MG63 (cell line): ENCODE results near the gene MITF. TPM values are rescaled to one million over a fixed set of nuclear protein-coding genes. Genes with fewer than 3 reads are reported as not detected.
A peak's percentile ranks its signal among the peaks of the same experiment; 100 is the strongest.

Source experiments
- DNase-seq: peaks from one replicate; pipeline ENCODE4 v3.0.0-alpha.2; 2020
- H3K27me3 ChIP-seq: fragments of 250-450 bp; sonication (Bioruptor Pico); 2 replicates; pipeline ENCODE4 v1.5.1; 2020; ENCODE audit warnings: mild to moderate bottlenecking, moderate library complexity
- H3K36me3 ChIP-seq: fragments of 250-450 bp; sonication (Bioruptor Pico); 2 replicates; pipeline ENCODE4 v1.5.1; 2020; ENCODE audit warnings: mild to moderate bottlenecking, moderate library complexity
- H3K4me3 ChIP-seq: fragments of 250-450 bp; sonication (Bioruptor Pico); 2 replicates; pipeline ENCODE4 v1.5.1; 2020; ENCODE audit warnings: mild to moderate bottlenecking, moderate library complexity
- H3K9me3 ChIP-seq: fragments of 250-450 bp; sonication (Bioruptor Pico); 2 replicates; pipeline ENCODE4 v1.5.1; 2020; ENCODE audit warnings: mild to moderate bottlenecking, moderate library complexity
- total RNA-seq: library from RNA; depleted of rRNA; stranded (reverse); fragments of >200 nt; shearing (Covaris generic); gene quantifications from 2 replicates; pipeline ENCODE4 v1.2.3, GENCODE V29; 2014; ENCODE audit warnings: low replicate concordance

MITF gene
- total RNA-seq, 1 experiment from 2014 or later: 4.7 TPM

- Histone ChIP-seq H3K4me3 (no peak overlapping the region), H3K27me3 (no peaks in the 10 kb centered on the region), H3K9me3 (no peaks in the 10 kb centered on the region), H3K36me3 (no peaks in the 10 kb centered on the region)
- no peak for DNase-seq
These were observed 29.2 kb downstream of the MITF start for GRCh38 chr3:69768438-69768837.

GRCh38 chr3:69770219-69770618 is 31.0 kb downstream of the MITF start:
- no peaks in the 10 kb centered on the region for H3K36me3 ChIP-seq
- no peaks in the 10 kb centered on the region for H3K27me3 ChIP-seq
- DNase-seq: no peak
- H3K4me3 ChIP-seq: no peak overlapping the region
- no peaks in the 10 kb centered on the region for H3K9me3 ChIP-seq

GRCh38 chr3:69770976-69771634 is 31.8 kb downstream of the MITF start:
- Histone ChIP-seq H3K36me3 (no peaks in the 10 kb centered on the region), H3K27me3 (no peaks in the 10 kb centered on the region)

GRCh38 chr3:69772152-69772867 is 33.0 kb downstream of the MITF start:
- DNase-seq: no peak
- Histone ChIP-seq H3K4me3 (no peak overlapping the region), H3K27me3 (no peaks in the 10 kb centered on the region), H3K36me3 (no peaks in the 10 kb centered on the region), H3K9me3 (no peaks in the 10 kb centered on the region)

More at GRCh38 chr3:69770976-69771634, 31.8 kb downstream of the MITF start:
- no peak for DNase-seq
- no peaks in the 10 kb centered on the region for H3K9me3 ChIP-seq
- no peak overlapping the region for H3K4me3 ChIP-seq

GRCh38 chr3:69774029-69774428 is 34.8 kb downstream of the MITF start:
- peak; percentile 72 for DNase-seq

GRCh38 chr3:69775751-69776150 is 36.5 kb downstream of the MITF start:
- Histone ChIP-seq H3K27me3 (no peaks in the 10 kb centered on the region), H3K36me3 (no peaks in the 10 kb centered on the region), H3K4me3 (no peak overlapping the region), H3K9me3 (no peaks in the 10 kb centered on the region)
- no peak for DNase-seq

More at GRCh38 chr3:69774029-69774428, 34.8 kb downstream of the MITF start:
- no peaks in the 10 kb centered on the region for H3K9me3 ChIP-seq
- no peaks in the 10 kb centered on the region for H3K36me3 ChIP-seq
- H3K4me3 ChIP-seq: no peak overlapping the region
- H3K27me3 ChIP-seq: no peaks in the 10 kb centered on the region

- H3K27me3 ChIP-seq: no peaks in the 10 kb centered on the region
- H3K9me3 ChIP-seq: no peaks in the 10 kb centered on the region
- H3K36me3 ChIP-seq: no peaks in the 10 kb centered on the region
- no peak overlapping the region for H3K4me3 ChIP-seq
- no peak for DNase-seq
These were observed 37.0 kb downstream of the MITF start for GRCh38 chr3:69776289-69776688.

- no peaks in the 10 kb centered on the region for H3K9me3 ChIP-seq
- no peak for DNase-seq
- no peak overlapping the region for H3K4me3 ChIP-seq
These were observed 37.8 kb downstream of the MITF start for GRCh38 chr3:69776920-69777581.

GRCh38 chr3:69777582-69777967 is 38.3 kb downstream of the MITF start:
- H3K36me3 ChIP-seq: no peaks in the 10 kb centered on the region
- DNase-seq: no peak
- H3K27me3 ChIP-seq: no peaks in the 10 kb centered on the region
- no peaks in the 10 kb centered on the region for H3K9me3 ChIP-seq
- H3K4me3 ChIP-seq: no peak overlapping the region

More at GRCh38 chr3:69776920-69777581, 37.8 kb downstream of the MITF start:
- H3K36me3 ChIP-seq: no peaks in the 10 kb centered on the region
- no peaks in the 10 kb centered on the region for H3K27me3 ChIP-seq

- H3K4me3 ChIP-seq: no peak overlapping the region
- no peaks in the 10 kb centered on the region for H3K27me3 ChIP-seq
These were observed 42.3 kb downstream of the MITF start for GRCh38 chr3:69781593-69781992.

GRCh38 chr3:69784954-69785514 is 45.8 kb downstream of the MITF start:
- no peaks in the 10 kb centered on the region; the same call in 1 of the 2 replicates for H3K9me3 ChIP-seq
- DNase-seq: peak; percentile 82
- no peak overlapping the region for H3K4me3 ChIP-seq
- no peaks in the 10 kb centered on the region for H3K27me3 ChIP-seq
- H3K36me3 ChIP-seq: peaks cover 2% of the 10 kb centered on the region; the same call in 1 of the 2 replicates

More at GRCh38 chr3:69781593-69781992, 42.3 kb downstream of the MITF start:
- Histone ChIP-seq H3K36me3 (no peaks in the 10 kb centered on the region), H3K9me3 (no peaks in the 10 kb centered on the region)
- no peak for DNase-seq

- Histone ChIP-seq H3K36me3 (peaks cover 2% of the 10 kb centered on the region; the same call in 1 of the 2 replicates), H3K27me3 (no peaks in the 10 kb centered on the region), H3K9me3 (no peaks in the 10 kb centered on the region; the same call in 1 of the 2 replicates), H3K4me3 (no peak overlapping the region)
- no peak for DNase-seq
These were observed 46.6 kb downstream of the MITF start for GRCh38 chr3:69785769-69786320.

GRCh38 chr3:69786854-69787253 is 47.6 kb downstream of the MITF start:
- no peak overlapping the region for H3K4me3 ChIP-seq
- H3K27me3 ChIP-seq: no peaks in the 10 kb centered on the region
- DNase-seq: no peak
- H3K9me3 ChIP-seq: no peaks in the 10 kb centered on the region; the same call in 1 of the 2 replicates
- peaks cover 2% of the 10 kb centered on the region; the same call in 1 of the 2 replicates for H3K36me3 ChIP-seq

GRCh38 chr3:69787436-69788168 is 48.3 kb downstream of the MITF start:
- peaks cover 2% of the 10 kb centered on the region; the same call in 1 of the 2 replicates for H3K36me3 ChIP-seq
- DNase-seq: no peak
- H3K27me3 ChIP-seq: no peaks in the 10 kb centered on the region
- no peaks in the 10 kb centered on the region; the same call in 1 of the 2 replicates for H3K9me3 ChIP-seq
- H3K4me3 ChIP-seq: no peak overlapping the region

GRCh38 chr3:69791106-69791505 is 51.8 kb downstream of the MITF start:
- DNase-seq: peak; percentile 25
- Histone ChIP-seq H3K36me3 (peaks cover 2% of the 10 kb centered on the region; the same call in 1 of the 2 replicates), H3K27me3 (no peaks in the 10 kb centered on the region), H3K9me3 (no peaks in the 10 kb centered on the region; the same call in 1 of the 2 replicates), H3K4me3 (no peak overlapping the region)

GRCh38 chr3:69791919-69792399 is 52.7 kb downstream of the MITF start:
- H3K27me3 ChIP-seq: no peaks in the 10 kb centered on the region
- no peak overlapping the region for H3K4me3 ChIP-seq
- no peak for DNase-seq

More at GRCh38 chr3:69791919-69792399, 52.7 kb downstream of the MITF start:
- Histone ChIP-seq H3K9me3 (no peaks in the 10 kb centered on the region; the same call in 1 of the 2 replicates), H3K36me3 (peaks cover 2% of the 10 kb centered on the region; the same call in 1 of the 2 replicates)
